Measurements from ENCODE around the gene SCNN1A.

- TF ChIP-seq, protein P1, sequence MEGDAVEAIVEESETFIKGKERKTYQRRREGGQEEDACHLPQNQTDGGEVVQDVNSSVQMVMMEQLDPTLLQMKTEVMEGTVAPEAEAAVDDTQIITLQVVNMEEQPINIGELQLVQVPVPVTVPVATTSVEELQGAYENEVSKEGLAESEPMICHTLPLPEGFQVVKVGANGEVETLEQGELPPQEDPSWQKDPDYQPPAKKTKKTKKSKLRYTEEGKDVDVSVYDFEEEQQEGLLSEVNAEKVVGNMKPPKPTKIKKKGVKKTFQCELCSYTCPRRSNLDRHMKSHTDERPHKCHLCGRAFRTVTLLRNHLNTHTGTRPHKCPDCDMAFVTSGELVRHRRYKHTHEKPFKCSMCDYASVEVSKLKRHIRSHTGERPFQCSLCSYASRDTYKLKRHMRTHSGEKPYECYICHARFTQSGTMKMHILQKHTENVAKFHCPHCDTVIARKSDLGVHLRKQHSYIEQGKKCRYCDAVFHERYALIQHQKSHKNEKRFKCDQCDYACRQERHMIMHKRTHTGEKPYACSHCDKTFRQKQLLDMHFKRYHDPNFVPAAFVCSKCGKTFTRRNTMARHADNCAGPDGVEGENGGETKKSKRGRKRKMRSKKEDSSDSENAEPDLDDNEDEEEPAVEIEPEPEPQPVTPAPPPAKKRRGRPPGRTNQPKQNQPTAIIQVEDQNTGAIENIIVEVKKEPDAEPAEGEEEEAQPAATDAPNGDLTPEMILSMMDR (conservative IDR thresholded peaks at IDR 0.05; ENCODE audit: low read length) = peak; percentile 53
- TF ChIP-seq EZH2phosphoT487 (IDR thresholded peaks at IDR 0.05; ENCODE audit: borderline replicate concordance, low read depth, low read length) = no peak
Measured at GRCh38 chr12:6355491-6356373, 19.6 kb downstream of the SCNN1A start.
